ENCODE data around the gene ABCD1.
A peak's percentile ranks its signal among the peaks of the same experiment; 100 is the strongest.

The ABCD1 gene

GRCh38 chrX:153775293-153776119 lies 50.9 kb downstream of the ABCD1 start:
- DNase-seq: peak; percentile 11

DNA sequence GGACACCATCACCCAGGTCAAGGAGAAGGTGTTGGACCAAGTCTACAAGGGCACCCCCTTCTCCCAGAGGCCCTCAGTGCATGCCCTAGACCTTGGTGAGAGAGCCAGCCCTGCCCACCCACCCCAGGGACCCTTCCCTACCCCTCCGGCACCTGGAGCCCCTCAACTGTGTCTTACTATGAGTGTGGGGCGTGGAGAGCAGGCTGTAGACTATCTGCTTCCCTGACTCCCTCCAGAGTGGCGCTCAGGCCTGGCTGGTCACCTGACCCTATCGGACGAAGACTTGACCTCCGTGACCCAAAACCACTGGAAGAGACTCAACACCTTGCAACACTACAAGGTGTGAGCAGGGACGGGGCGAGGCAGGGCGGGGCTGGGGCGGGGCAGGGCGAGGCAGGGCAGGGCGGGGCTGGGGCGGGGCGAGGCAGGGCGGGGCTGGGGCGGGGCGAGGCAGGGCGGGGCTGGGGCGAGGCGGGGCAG lies 51.5 kb downstream of the ABCD1 start:
- peak; percentile 8 for DNase-seq

GRCh38 chrX:153776611-153777045 lies 52.0 kb downstream of the ABCD1 start:
- peak; percentile 15 for DNase-seq

DNA sequence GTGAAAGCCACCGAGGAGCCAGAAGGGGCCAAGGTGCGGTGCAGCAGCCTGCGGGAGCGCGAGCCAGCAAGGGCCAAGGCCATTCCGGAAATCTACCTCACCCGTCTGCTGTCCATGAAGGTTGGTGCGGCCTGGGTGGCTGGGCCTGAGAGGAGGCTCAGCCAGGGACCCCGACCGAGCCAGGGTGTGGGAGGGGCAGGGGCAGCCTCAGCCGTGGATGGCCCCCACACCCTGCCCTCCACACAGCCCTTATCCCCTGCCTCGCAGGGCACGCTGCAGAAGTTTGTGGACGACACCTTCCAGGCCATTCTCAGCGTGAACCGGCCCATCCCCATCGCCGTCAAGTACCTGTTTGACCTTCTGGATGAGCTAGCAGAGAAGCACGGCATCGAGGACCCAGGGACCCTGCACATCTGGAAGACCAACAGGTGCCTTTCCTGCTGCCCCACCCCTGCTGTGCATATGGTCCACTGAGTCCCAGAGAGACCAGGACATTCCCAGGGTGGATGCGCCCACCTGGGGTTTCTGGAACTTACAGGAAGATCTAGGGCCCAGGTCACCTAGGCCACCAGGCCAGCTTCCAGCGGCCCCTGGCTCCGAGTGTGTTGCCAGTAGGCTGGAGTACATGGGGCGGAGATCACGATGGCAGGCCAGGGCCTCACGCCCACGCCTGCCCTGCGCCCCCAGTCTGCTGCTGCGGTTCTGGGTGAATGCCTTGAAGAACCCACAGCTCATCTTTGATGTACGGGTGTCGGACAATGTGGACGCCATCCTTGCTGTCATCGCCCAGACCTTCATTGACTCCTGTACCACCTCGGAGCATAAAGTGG lies 52.8 kb downstream of the ABCD1 start:
- peak; percentile 9 for DNase-seq

GRCh38 chrX:153778181-153778580 lies 53.5 kb downstream of the ABCD1 start:
- DNase-seq: peak; percentile 26

DNA sequence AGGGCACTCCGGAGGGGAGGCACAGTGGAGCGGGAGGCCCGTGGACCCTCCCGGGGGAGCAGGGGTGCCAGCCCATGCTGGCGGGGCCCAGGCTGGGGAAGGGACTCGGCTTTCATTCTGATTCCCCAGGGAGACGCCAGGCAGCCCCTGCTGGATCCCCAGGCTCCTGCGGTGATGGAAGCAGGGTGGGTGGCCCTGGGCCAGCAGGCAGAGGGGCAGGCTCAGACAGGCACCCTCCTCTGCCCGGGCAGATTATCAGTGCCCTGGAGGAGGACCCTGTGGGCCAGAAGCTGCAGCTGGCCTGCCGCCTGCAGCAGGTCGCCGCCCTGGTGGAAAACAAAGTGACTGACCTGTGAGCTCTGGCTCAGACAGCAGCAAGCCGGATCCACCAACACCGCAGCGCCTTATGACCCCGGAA lies 54.0 kb downstream of the ABCD1 start:
- DNase-seq: peak; percentile 25

DNA sequence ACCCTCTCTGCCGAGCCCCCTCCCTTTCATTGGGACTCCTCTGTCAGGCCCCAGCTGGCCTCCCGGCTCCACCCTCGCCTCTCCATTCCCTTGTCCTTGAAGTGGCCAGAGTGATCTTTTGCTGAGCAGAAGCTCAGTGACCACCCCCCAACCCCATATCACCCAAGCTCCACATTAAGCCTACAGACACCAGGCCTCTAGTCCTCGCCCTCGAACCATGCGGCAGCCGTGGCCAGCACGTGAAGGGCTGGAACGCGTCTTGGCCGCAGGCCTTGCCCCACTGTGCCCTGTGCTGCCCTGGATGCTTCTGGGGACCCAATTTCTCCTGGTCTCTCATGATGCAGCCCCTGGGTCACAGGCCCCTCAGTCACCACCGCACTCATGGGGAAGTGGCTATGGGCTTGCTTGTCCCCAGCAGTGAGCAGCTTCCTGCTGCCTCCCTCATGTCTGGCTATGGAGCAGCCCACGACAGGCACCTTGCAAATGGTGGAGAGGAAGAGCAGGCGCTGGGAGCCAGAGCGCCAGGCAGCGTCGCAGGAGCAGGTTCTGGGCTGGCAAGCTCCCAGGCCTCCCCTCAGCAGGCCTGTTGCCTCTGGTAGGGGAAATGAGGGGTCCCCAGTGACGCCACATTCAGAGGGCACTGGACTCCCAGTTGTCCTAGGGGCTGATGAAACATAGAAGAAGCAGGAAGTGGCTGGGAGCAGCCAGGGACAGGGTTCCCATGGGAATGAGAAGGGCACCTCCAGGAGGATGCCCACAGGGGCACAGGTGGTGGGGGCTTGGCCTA lies 55.4 kb downstream of the ABCD1 start:
- peak; percentile 33 for DNase-seq

DNA sequence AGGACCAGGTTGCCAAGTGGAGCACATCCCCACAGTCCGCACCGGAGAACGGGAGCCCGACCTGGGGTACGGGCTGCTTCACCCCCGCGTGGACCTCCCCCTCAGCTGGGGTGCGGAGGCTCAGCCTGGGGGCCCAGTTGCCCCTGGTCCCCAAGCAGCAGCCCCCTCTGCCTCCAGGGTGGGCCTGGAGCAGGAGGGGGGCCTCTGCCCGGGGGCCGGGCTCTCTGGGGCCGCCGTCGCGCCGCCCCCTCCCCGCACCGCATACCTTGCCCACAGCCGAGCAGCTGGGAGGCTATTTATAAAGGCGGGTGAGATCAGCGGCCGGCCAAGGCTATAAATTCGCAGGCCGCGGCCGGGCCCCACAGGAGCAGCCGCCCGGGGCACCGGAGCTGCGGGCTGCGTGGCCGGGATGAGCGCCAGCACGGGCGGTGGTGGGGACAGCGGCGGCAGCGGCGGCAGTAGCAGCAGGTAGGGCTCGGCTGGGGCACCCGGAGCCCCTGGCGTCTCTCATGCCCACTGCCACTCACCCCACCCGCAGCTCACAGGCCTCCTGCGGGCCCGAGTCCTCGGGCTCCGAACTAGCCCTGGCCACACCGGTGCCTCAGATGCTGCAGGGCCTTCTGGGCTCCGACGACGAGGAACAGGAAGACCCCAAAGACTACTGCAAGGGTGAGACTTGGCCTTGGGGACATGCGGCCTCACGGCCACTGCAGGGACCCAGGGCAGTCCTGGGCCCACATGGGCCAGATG lies 56.2 kb downstream of the ABCD1 start, which contains the start of gene SRPK3:
Gene SRPK3, plus strand, starts transcription at position 364 of the 750 bp plus-strand sequence. Its CDS starts 46 bp downstream, at position 410.
- DNase-seq: peak; percentile 59

- DNase-seq: no peak
These were observed 56.9 kb downstream of the ABCD1 start for GRCh38 chrX:153781428-153782047.

- no peak for DNase-seq
These were observed 57.7 kb downstream of the ABCD1 start for GRCh38 chrX:153782313-153782712.

DNA sequence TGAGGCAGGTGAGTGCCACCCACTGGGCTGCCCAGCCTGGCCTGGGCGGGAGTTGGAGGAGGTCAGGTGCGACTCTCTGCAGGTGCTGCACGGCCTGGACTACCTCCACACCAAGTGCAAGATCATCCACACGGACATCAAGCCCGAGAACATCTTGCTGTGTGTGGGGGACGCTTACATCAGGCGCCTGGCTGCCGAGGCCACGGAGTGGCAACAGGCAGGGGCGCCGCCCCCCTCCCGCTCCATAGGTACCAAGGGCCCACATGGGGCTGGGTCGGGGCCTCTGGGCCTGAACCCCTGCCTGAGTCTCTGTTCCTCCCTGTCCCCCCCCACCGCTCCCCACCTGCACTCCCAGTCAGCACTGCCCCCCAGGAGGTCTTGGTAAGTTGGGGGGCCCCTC lies 58.2 kb downstream of the ABCD1 start:
- DNase-seq: no peak

GRCh38 chrX:153783378-153784013 lies 58.8 kb downstream of the ABCD1 start:
- DNase-seq: no peak

DNA sequence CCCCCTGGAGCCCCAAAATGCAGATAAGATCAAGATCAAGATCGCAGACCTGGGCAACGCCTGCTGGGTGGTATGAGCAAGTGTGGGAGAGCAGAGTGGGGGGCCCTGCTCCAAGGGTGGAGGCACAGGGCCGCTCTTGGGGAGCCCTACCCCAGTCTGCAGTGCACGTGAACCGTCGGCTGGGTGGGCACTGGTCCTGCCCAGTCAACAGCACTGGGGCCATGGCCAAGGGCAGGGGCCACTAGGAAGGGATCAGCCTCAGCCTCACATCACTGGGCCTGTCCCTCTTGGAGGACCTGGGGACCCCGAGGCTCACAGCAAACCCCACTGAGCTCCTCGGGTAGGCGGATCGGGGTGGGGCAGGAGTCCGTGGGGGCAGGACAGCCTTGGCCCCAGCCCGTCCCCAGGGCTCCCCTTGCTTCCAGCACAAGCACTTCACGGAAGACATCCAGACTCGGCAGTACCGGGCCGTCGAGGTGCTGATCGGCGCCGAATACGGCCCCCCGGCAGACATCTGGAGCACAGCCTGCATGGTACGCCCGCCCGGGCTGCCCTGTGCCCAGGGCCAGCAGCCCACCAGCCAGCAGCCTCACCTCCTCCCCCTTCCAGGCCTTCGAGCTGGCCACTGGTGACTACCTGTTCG lies 59.8 kb downstream of the ABCD1 start:
- DNase-seq: no peak

GRCh38 chrX:153786669-153787068 lies 62.0 kb downstream of the ABCD1 start:
- no peak for DNase-seq

DNA sequence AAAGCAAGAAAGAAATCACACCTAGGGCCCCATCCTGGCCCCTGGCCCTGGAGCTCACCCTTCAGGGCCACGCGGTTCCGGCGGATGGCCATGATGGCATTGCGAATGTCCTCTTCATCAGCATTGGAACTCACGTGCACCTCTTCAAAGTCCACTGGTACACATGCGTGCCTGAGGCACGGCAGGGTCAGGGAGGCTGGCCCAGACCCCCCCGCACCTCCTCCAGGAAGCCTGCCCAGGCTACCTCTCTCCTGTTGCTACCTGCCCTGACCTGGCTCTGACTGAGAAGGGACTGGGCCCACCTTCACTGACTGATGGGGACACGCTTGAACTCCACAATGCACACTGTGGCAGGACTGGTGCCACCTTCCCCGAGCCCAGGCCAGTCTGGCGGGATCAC lies 65.0 kb downstream of the ABCD1 start:
- no peak for DNase-seq

- no peak for DNase-seq
These were observed 66.6 kb downstream of the ABCD1 start for GRCh38 chrX:153791104-153791852.

DNA sequence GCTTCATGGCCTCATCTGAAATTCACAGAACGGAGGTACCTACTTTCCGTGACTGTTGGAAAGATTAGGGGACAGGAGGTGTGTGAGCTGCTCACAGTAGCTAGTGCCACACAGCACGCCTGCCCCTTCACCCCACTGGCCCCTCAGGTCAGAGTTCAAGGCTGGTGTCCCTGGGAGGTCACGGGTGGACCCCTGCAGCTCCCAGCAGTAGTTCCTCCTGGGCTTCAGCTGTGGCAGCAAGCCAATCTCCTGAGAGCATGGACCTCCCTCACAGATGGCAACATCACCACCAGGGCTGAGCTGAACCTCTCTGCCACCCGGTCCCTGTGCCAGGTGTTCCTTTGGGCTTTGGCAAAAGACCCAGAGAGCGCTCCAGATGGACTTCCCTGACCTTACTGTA lies 67.7 kb downstream of the ABCD1 start:
- DNase-seq: no peak

DNA sequence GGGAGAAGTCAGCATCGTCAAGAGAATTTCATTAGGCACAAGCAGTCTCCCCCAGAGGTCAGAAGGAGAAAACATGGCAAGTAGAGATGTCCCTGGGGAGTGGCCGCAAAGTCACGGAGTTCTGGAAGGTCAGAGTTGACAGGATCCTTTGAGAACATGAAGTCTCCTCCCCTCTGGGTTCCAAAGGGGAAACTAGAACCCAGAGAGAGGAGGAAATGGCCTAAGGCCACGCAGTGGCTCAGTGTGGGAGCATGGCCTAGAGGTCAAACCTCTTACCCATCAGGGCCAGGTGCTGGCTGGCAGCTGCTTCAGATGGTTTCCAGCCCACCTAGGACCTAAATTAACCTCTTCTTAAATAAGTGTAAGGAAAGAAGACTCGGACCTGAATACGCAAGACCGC lies 68.6 kb downstream of the ABCD1 start:
- no peak for DNase-seq
